Aorta (tissue), 5 donors: ENCODE data around the gene XYLT1. TPM values are rescaled to one million over a fixed set of nuclear protein-coding genes. Genes with fewer than 3 reads are reported as not detected.

ENCODE experiments used
- ATAC-seq: fragments of 200-7000 bp; cut with Tn5 transposase; one replicate; pipeline ENCODE4 v1.9.1; 2022; ENCODE audit warnings: moderate library complexity; ENCODE audit not compliant: low FRiP score
- DNase-seq, 2 donors: peaks; one replicate each; pipeline ENCODE4 v3.0.0-alpha.2; 2020
- H3K27ac ChIP-seq, 2 donors: one replicate each; pipeline ENCODE4 v1.5.1; 2013; ENCODE audit warnings: low read length in 2 of 2, mild to moderate bottlenecking in 2 of 2, moderate library complexity in 2 of 2, control low read depth in 1 of 2, inconsistent platforms in 1 of 2, low read depth in 1 of 2
- H3K27me3 ChIP-seq, 2 donors: one replicate each; pipeline ENCODE4 v1.6.1; 2013; ENCODE audit warnings: control low read depth in 1 of 2, low read length in 1 of 2, mild to moderate bottlenecking in 1 of 2, moderate library complexity in 1 of 2; ENCODE audit not compliant: insufficient read depth in 2 of 2, control insufficient read depth in 1 of 2
- H3K36me3 ChIP-seq, 2 donors: one replicate each; pipeline ENCODE4 v1.6.1; 2013; ENCODE audit warnings: control low read depth in 1 of 2, low read length in 1 of 2, mild to moderate bottlenecking in 1 of 2; ENCODE audit not compliant: insufficient read depth in 2 of 2, control insufficient read depth in 1 of 2
- H3K4me1 ChIP-seq, 2 donors: one replicate each; pipeline ENCODE4 v1.6.1; 2013; ENCODE audit warnings: low read length in 2 of 2, control low read depth in 1 of 2, mild to moderate bottlenecking in 1 of 2, moderate library complexity in 1 of 2; ENCODE audit not compliant: insufficient read depth in 2 of 2, control insufficient read depth in 1 of 2
- H3K4me3 ChIP-seq, 2 donors: one replicate each; pipeline ENCODE4 v1.5.1; 2013; ENCODE audit warnings: low read length in 2 of 2, control low read depth in 1 of 2, mild to moderate bottlenecking in 1 of 2
- H3K9me3 ChIP-seq: one replicate; pipeline ENCODE4 v1.6.1; 2013; ENCODE audit warnings: mild to moderate bottlenecking, low read length; ENCODE audit not compliant: control insufficient read depth
- WGBS, 2 donors: extraction: QIAGEN DNeasy Blood & Tissue Kit; methylation state at CpG; one replicate each; pipeline ENCODE4 v1.1.7; 2013; 5-methylcytosine and 5-hydroxymethylcytosine counted together
- intact Hi-C, 2 donors: fragments of 100-400 bp; cut with DNase I; formaldehyde crosslinking; loops; one replicate each; pipeline versions ENCODE4 v1.14.2 to v1.15.0; 2022
- polyA plus RNA-seq, 2 donors: library from polyadenylated mRNA; stranded (reverse); fragments of 200-250 nt; gene quantifications; one replicate each; pipeline ENCODE4 v1.2.3, GENCODE V29; 2013
- total RNA-seq, 2 donors: library from RNA; stranded (reverse); fragmentation: NEBNext Ultra II Directional; extraction: Animal tissue kit (Norgen Biotek cat#: 25700); gene quantifications; one replicate each; pipeline ENCODE4 v1.2.1, GENCODE V29; 2021
- donor health status: healthy with polysubstance abuse.
- donor health status: Bipolar disorder and iron deficiency.
- donor health status: DM: no; HTN: no; CAD: no.
- donor health status: DM: no; HTN: no; CAD: no.
- donor health status: DM: yes; HTN: yes; CAD: no.

XYLT1 gene
- total and polyA plus RNA-seq, 4 donors: 1.3 to 15.9 (median 8.6) TPM

GRCh38 chr16:17391715-17392114 is 79.0 kb downstream of the XYLT1 start:
- no peaks in the 10 kb centered on the region for H3K36me3 ChIP-seq
- H3K4me3 ChIP-seq: no peak overlapping the region
- H3K27me3 ChIP-seq: no peaks in the 10 kb centered on the region
- 96% methylated on average over 5 of the region's 5 CpGs for WGBS, 2 donors
- no peak overlapping the region for H3K27ac ChIP-seq
- no peak for ATAC-seq
- no peak for DNase-seq
- no peaks in the 10 kb centered on the region for H3K9me3 ChIP-seq
- intact Hi-C loops: no loop called here
- H3K4me1 ChIP-seq: peaks cover 0 to 2% of the 10 kb centered on the region in 2 donors

- no peak for DNase-seq
- no peak for ATAC-seq
Observed at GRCh38 chr16:17389384-17389783, 81.4 kb downstream of the XYLT1 start.

GRCh38 chr16:17387256-17387655 is 83.5 kb downstream of the XYLT1 start:
- 97 to 98% methylated on average over 4 of the region's 4 CpGs for WGBS, 2 donors

More at GRCh38 chr16:17389384-17389783, 81.4 kb downstream of the XYLT1 start:
- Histone ChIP-seq H3K36me3 (no peaks in the 10 kb centered on the region), H3K9me3 (no peaks in the 10 kb centered on the region), H3K4me1 (peaks cover 0 to 3% of the 10 kb centered on the region in 2 donors), H3K27me3 (no peaks in the 10 kb centered on the region), H3K27ac (no peak overlapping the region), H3K4me3 (no peak overlapping the region)
- WGBS, 2 donors: 91 to 93% methylated on average over 4 of the region's 4 CpGs
- intact Hi-C loops: no loop called here

GRCh38 chr16:17386229-17386628 is 84.5 kb downstream of the XYLT1 start:
- Histone ChIP-seq H3K4me3 (no peak overlapping the region), H3K27me3 (no peaks in the 10 kb centered on the region), H3K9me3 (no peaks in the 10 kb centered on the region), H3K27ac (no peak overlapping the region), H3K4me1 (peaks cover 0 to 3% of the 10 kb centered on the region in 2 donors), H3K36me3 (no peaks in the 10 kb centered on the region)
- DNase-seq: no peak
- intact Hi-C loops: no loop called here
- ATAC-seq: no peak
- 65 to 94% methylated on average over 3 of the region's 3 CpGs for WGBS, 2 donors

More at GRCh38 chr16:17387256-17387655, 83.5 kb downstream of the XYLT1 start:
- intact Hi-C loops: no loop called here
- no peaks in the 10 kb centered on the region for H3K9me3 ChIP-seq
- DNase-seq (no peak), ATAC-seq (no peak)
- H3K4me3 ChIP-seq: no peak overlapping the region
- H3K27ac ChIP-seq: no peak overlapping the region
- H3K27me3 ChIP-seq: no peaks in the 10 kb centered on the region
- H3K4me1 ChIP-seq: peaks cover 0 to 3% of the 10 kb centered on the region in 2 donors
- H3K36me3 ChIP-seq: no peaks in the 10 kb centered on the region

- 52 to 56% methylated on average over 5 of the region's 5 CpGs for WGBS, 2 donors
- intact Hi-C loops: no loop called here
- H3K27me3 ChIP-seq: no peaks in the 10 kb centered on the region
- no peak overlapping the region for H3K27ac ChIP-seq
- peaks cover 0 to 3% of the 10 kb centered on the region in 2 donors for H3K4me1 ChIP-seq
- ATAC-seq: no peak
- H3K4me3 ChIP-seq: no peak overlapping the region
- no peak for DNase-seq
- H3K36me3 ChIP-seq: no peaks in the 10 kb centered on the region
- no peaks in the 10 kb centered on the region for H3K9me3 ChIP-seq
Observed at GRCh38 chr16:17384471-17384870, 86.3 kb downstream of the XYLT1 start.

- H3K36me3 ChIP-seq: no peaks in the 10 kb centered on the region
- no peak overlapping the region for H3K4me3 ChIP-seq
- H3K27me3 ChIP-seq: no peaks in the 10 kb centered on the region
- H3K9me3 ChIP-seq: no peaks in the 10 kb centered on the region
- WGBS, 2 donors: 68 to 75% methylated on average over 13 to 14 of the region's 14 CpGs
- ATAC-seq (no peak), DNase-seq (peak in 1 of 2 donors; percentile 44)
- intact Hi-C loops: no loop called here
- no peak overlapping the region for H3K27ac ChIP-seq
- H3K4me1 ChIP-seq: peaks cover 3 to 4% of the 10 kb centered on the region in 2 donors
Observed at GRCh38 chr16:17382949-17383863, 87.6 kb downstream of the XYLT1 start.

GRCh38 chr16:17382514-17382913 is 88.2 kb downstream of the XYLT1 start:
- WGBS, 2 donors: 80 to 81% methylated on average over 6 of the region's 6 CpGs
- no peaks in the 10 kb centered on the region for H3K27me3 ChIP-seq
- DNase-seq: peak in 1 of 2 donors; percentile 62
- H3K9me3 ChIP-seq: no peaks in the 10 kb centered on the region
- intact Hi-C loops: no loop called here
- H3K4me3 ChIP-seq: no peak overlapping the region
- no peak for ATAC-seq
- H3K4me1 ChIP-seq: peaks cover 4 to 6% of the 10 kb centered on the region in 2 donors
- H3K36me3 ChIP-seq: no peaks in the 10 kb centered on the region
- H3K27ac ChIP-seq: no peak overlapping the region

- 55 to 100% methylated on average over 1 of the region's 1 CpG for whole genome bisulfite sequencing, 2 donors
- no peak overlapping the region for H3K4me3 ChIP-seq
- ATAC-seq (no peak), DNase-seq (peak in 1 of 2 donors; percentile 23)
- no peaks in the 10 kb centered on the region for H3K9me3 ChIP-seq
- H3K4me1 ChIP-seq: peaks cover 4 to 9% of the 10 kb centered on the region in 2 donors
- H3K27ac ChIP-seq: no peak overlapping the region
- no peaks in the 10 kb centered on the region for H3K27me3 ChIP-seq
- intact Hi-C loops: no loop called here
- H3K36me3 ChIP-seq: no peaks in the 10 kb centered on the region
Observed at GRCh38 chr16:17381784-17382183, 89.0 kb downstream of the XYLT1 start.

- Histone ChIP-seq H3K9me3 (no peaks in the 10 kb centered on the region), H3K27ac (no peak overlapping the region), H3K4me3 (no peak overlapping the region), H3K4me1 (peaks cover 4 to 9% of the 10 kb centered on the region in 2 donors), H3K27me3 (no peaks in the 10 kb centered on the region), H3K36me3 (no peaks in the 10 kb centered on the region)
- ATAC-seq: no peak
- WGBS, 2 donors: 61 to 83% methylated on average over 3 of the region's 3 CpGs
- DNase-seq: no peak
- intact Hi-C loops: no loop called here
Observed at GRCh38 chr16:17380613-17381012, 90.1 kb downstream of the XYLT1 start.
